CD14-positive monocyte (primary cell): ENCODE measurements around the gene ZRANB1. TPM values are rescaled to one million over a fixed set of nuclear protein-coding genes. Genes with fewer than 3 reads are reported as not detected.

ENCODE experiments used
- DNase-seq, 3 donors: peaks; one replicate each; pipeline ENCODE4 v3.0.0-alpha.2; 2011 to 2022
- H2AFZ ChIP-seq: 2 replicates; pipeline ENCODE4 v1.6.0; 2012; ENCODE audit warnings: mild to moderate bottlenecking, low read depth, low read length, inconsistent platforms; ENCODE audit not compliant: insufficient read depth, poor library complexity, severe bottlenecking
- H3K27ac ChIP-seq, 2 donors: 1 replicate in 1 of 2; 2 replicates in 1 of 2; pipeline ENCODE4 v1.5.1; 2012 to 2013; ENCODE audit warnings: low read length in 2 of 2, control low read depth in 1 of 2, inconsistent platforms in 1 of 2, low read depth in 1 of 2, mild to moderate bottlenecking in 1 of 2
- H3K27me3 ChIP-seq, 2 donors: one replicate each; pipeline versions ENCODE4 v1.6.0 to v1.6.1; 2011 to 2013; ENCODE audit warnings: low read length in 2 of 2; ENCODE audit not compliant: control insufficient read depth in 2 of 2, insufficient read depth in 2 of 2
- H3K36me3 ChIP-seq, 2 donors: replicated peaks in 1 of 2; 1 replicate in 1 of 2; 2 replicates in 1 of 2; pipeline versions ENCODE4 v1.5.1 to v1.6.1; 2012 to 2013; ENCODE audit warnings: low read length in 2 of 2, control low read depth in 1 of 2, inconsistent platforms in 1 of 2, mild to moderate bottlenecking in 1 of 2; ENCODE audit not compliant: insufficient read depth in 2 of 2, control insufficient read depth in 1 of 2
- H3K4me1 ChIP-seq, 2 donors: 1 replicate in 1 of 2; 2 replicates in 1 of 2; pipeline versions ENCODE4 v1.5.1 to v1.6.1; 2012 to 2013; ENCODE audit warnings: low read length in 2 of 2, control low read depth in 1 of 2, inconsistent platforms in 1 of 2, mild to moderate bottlenecking in 1 of 2, moderate library complexity in 1 of 2; ENCODE audit not compliant: insufficient read depth in 2 of 2, control insufficient read depth in 1 of 2
- H3K4me2 ChIP-seq: replicated peaks from 2 replicates; pipeline ENCODE3; 2012; ENCODE audit warnings: low read length, moderate library complexity, mild to moderate bottlenecking; ENCODE audit not compliant: poor library complexity, severe bottlenecking; ENCODE audit errors: extremely low read depth
- H3K4me3 ChIP-seq, 3 experiments: fragments of 200-600 bp in 1 of 3; sonication (generic) in 1 of 3; replicated peaks in 1 of 3; 1 replicate in 2 of 3; 2 replicates in 1 of 3; pipeline ENCODE4 v1.5.1; 2011 to 2013; ENCODE audit warnings: low read length in 3 of 3, mild to moderate bottlenecking in 3 of 3, control low read depth in 2 of 3, low read depth in 2 of 3, inconsistent platforms in 1 of 3, moderate library complexity in 1 of 3
- H3K79me2 ChIP-seq: 2 replicates; pipeline ENCODE4 v1.6.0; 2012; ENCODE audit warnings: mild to moderate bottlenecking, control low read depth, inconsistent platforms, low read length, moderate library complexity; ENCODE audit not compliant: insufficient read depth
- H3K9ac ChIP-seq: 2 replicates; pipeline ENCODE4 v1.6.0; 2017; ENCODE audit warnings: low read length, mild to moderate bottlenecking; ENCODE audit not compliant: insufficient read depth, poor library complexity, severe bottlenecking
- H3K9me3 ChIP-seq, 2 donors: replicated peaks in 1 of 2; 1 replicate in 1 of 2; 2 replicates in 1 of 2; pipeline versions ENCODE4 v1.5.1 to v1.6.1; 2012 to 2013; ENCODE audit warnings: low read length in 2 of 2, control low read depth in 1 of 2; ENCODE audit not compliant: control insufficient read depth in 1 of 2, insufficient read depth in 1 of 2
- H4K20me1 ChIP-seq: 2 replicates; pipeline ENCODE4 v1.6.0; 2012; ENCODE audit warnings: mild to moderate bottlenecking, low read length, control low read depth, moderate library complexity; ENCODE audit not compliant: insufficient read depth
- H3K27ac Mint-ChIP-seq, 7 donors: one replicate each; pipeline ENCODE4 v1.8.0; 2020; ENCODE audit warnings: mild to moderate bottlenecking in 7 of 7, mixed read lengths in 7 of 7, moderate library complexity in 6 of 7, inconsistent platforms in 2 of 7
- H3K27me3 Mint-ChIP-seq, 3 donors: one replicate each; pipeline ENCODE4 v1.8.0; 2021 to 2022; ENCODE audit warnings: low read depth in 3 of 3, mild to moderate bottlenecking in 3 of 3, mixed read lengths in 3 of 3, moderate library complexity in 3 of 3, inconsistent platforms in 1 of 3
- H3K36me3 Mint-ChIP-seq, 2 donors: one replicate each; pipeline ENCODE4 v1.8.0; 2020; ENCODE audit warnings: mixed read lengths in 2 of 2, inconsistent platforms in 1 of 2, mild to moderate bottlenecking in 1 of 2
- H3K4me1 Mint-ChIP-seq: one replicate; pipeline ENCODE4 v1.8.0; 2020; ENCODE audit warnings: mild to moderate bottlenecking, mixed read lengths
- H3K4me3 Mint-ChIP-seq, 2 donors: one replicate each; pipeline ENCODE4 v1.8.0; 2020; ENCODE audit warnings: mild to moderate bottlenecking in 2 of 2, mixed read lengths in 2 of 2, moderate library complexity in 1 of 2
- H3K9me3 Mint-ChIP-seq, 7 donors: one replicate each; pipeline ENCODE4 v1.8.0; 2020 to 2022; ENCODE audit warnings: mixed read lengths in 7 of 7, mild to moderate bottlenecking in 6 of 7, moderate library complexity in 6 of 7, inconsistent platforms in 2 of 7
- WGBS: methylation state at CpG from one replicate; pipeline ENCODE4 v1.1.5; 2013; ENCODE audit warnings: missing lambda C conversion rate; ENCODE audit not compliant: insufficient coverage; 5-methylcytosine and 5-hydroxymethylcytosine counted together
- intact Hi-C, 2 donors: fragments of 100-400 bp; cut with micrococcal nuclease; formaldehyde crosslinking; loops; one replicate each; pipeline versions ENCODE4 v1.15.0 to v1.15.1; 2023
- polyA plus RNA-seq, 3 donors: library from polyadenylated mRNA; depleted of rRNA in 1 of 3; unstranded in 2 of 3; stranded (reverse) in 1 of 3; fragments of 300-500 nt in 2 of 3; fragments of >200 nt in 1 of 3; fragmentation: Illumina TruSeq in 2 of 3; gene quantifications; 1 replicate in 2 of 3; 2 replicates in 1 of 3; pipeline ENCODE4 v1.2.3, GENCODE V29; 2012 to 2021
- TF ChIP-seq, protein P1 (sequence below): fragments of 200-600 bp; IDR thresholded peaks from one replicate; pipeline ENCODE4 v1.8.0; 2022; ENCODE audit warnings: antibody characterized with exemption, mild to moderate bottlenecking

The ZRANB1 gene
- polyA plus RNA-seq, 3 donors: 2.7 to 5.6 (median 3.1) TPM

- intact Hi-C loops: no loop called here
Observed at GRCh38 chr10:124978376-124978725, 36.4 kb downstream of the ZRANB1 start.

GRCh38 chr10:124983321-124983720 is 41.4 kb downstream of the ZRANB1 start:
- DNase-seq: no peak
- H3K79me2 ChIP-seq: no peaks in the 10 kb centered on the region
- no peak overlapping the region for H3K4me2 ChIP-seq
- no peak overlapping the region for H2AFZ ChIP-seq
- TF ChIP-seq, protein P1, sequence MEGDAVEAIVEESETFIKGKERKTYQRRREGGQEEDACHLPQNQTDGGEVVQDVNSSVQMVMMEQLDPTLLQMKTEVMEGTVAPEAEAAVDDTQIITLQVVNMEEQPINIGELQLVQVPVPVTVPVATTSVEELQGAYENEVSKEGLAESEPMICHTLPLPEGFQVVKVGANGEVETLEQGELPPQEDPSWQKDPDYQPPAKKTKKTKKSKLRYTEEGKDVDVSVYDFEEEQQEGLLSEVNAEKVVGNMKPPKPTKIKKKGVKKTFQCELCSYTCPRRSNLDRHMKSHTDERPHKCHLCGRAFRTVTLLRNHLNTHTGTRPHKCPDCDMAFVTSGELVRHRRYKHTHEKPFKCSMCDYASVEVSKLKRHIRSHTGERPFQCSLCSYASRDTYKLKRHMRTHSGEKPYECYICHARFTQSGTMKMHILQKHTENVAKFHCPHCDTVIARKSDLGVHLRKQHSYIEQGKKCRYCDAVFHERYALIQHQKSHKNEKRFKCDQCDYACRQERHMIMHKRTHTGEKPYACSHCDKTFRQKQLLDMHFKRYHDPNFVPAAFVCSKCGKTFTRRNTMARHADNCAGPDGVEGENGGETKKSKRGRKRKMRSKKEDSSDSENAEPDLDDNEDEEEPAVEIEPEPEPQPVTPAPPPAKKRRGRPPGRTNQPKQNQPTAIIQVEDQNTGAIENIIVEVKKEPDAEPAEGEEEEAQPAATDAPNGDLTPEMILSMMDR: no peak
- H3K27me3 Mint-ChIP-seq: no peaks in the 10 kb centered on the region
- no peaks in the 10 kb centered on the region for H3K27me3 ChIP-seq
- H3K27ac ChIP-seq: peak overlapping the region in 1 of 2 donors; percentile 20
- intact Hi-C loops: no loop called here
- H3K4me3 Mint-ChIP-seq: no peak overlapping the region
- peaks cover 2% of the 10 kb centered on the region for H3K4me1 Mint-ChIP-seq
- H3K36me3 ChIP-seq: peaks cover 63 to 93% of the 10 kb centered on the region in 2 donors
- H3K27ac Mint-ChIP-seq: no peak overlapping the region
- H3K4me1 ChIP-seq: no peaks in the 10 kb centered on the region
- 61% methylated on average over 4 of the region's 6 CpGs for WGBS
- peaks cover 77 to 81% of the 10 kb centered on the region in 2 donors for H3K36me3 Mint-ChIP-seq
- H4K20me1 ChIP-seq: peaks cover 51% of the 10 kb centered on the region
- no peak overlapping the region for H3K4me3 ChIP-seq
- H3K9me3 ChIP-seq: no peaks in the 10 kb centered on the region
- H3K9ac ChIP-seq: no peak overlapping the region
- H3K9me3 Mint-ChIP-seq: no peaks in the 10 kb centered on the region

More at GRCh38 chr10:124978376-124978725, 36.4 kb downstream of the ZRANB1 start:
- Mint-ChIP-seq H3K4me1 (peaks cover 11% of the 10 kb centered on the region), H3K4me3 (no peak overlapping the region), H3K27ac (no peak overlapping the region), H3K9me3 (no peaks in the 10 kb centered on the region), H3K36me3 (peaks cover 71 to 80% of the 10 kb centered on the region in 2 donors), H3K27me3 (peaks cover 0 to 2% (median 0%) of the 10 kb centered on the region in 3 donors)
- Histone ChIP-seq H3K4me2 (no peak overlapping the region), H3K4me3 (no peak overlapping the region), H2AFZ (no peak overlapping the region), H3K27me3 (no peaks in the 10 kb centered on the region), H3K9me3 (no peaks in the 10 kb centered on the region), H3K79me2 (no peaks in the 10 kb centered on the region), H4K20me1 (peaks cover 44% of the 10 kb centered on the region), H3K27ac (no peak overlapping the region), H3K9ac (no peak overlapping the region), H3K4me1 (no peaks in the 10 kb centered on the region), H3K36me3 (peaks cover 38 to 87% of the 10 kb centered on the region in 2 donors)
- WGBS: no CpG with 5 or more reads among the region's 5 CpGs
- TF ChIP-seq, protein P1: no peak
- no peak for DNase-seq
